ENCODE results near the gene FAF1. TPM values are rescaled to one million over a fixed set of nuclear protein-coding genes. Genes with fewer than 3 reads are reported as not detected.

FAF1 gene
- total and polyA plus RNA-seq, 2 of the 8 experiments (the other 6 are each of a cell fraction or from before 2014, with no cell fraction given) = 10.8 to 65.9 TPM

- H4K91ac ChIP-seq (replicated peaks; ENCODE audit: insufficient read length, low read length) = no peak overlapping the region
- H3K23me2 ChIP-seq (ENCODE audit: low read depth, low read length) = no peaks in the 10 kb centered on the region
- no peak overlapping the region for H2BK5ac ChIP-seq (ENCODE audit: low read depth, low read length)
- H3K4me1 ChIP-seq (replicated peaks in 1 of 4; ENCODE audit: control insufficient read depth in 3 of 4, insufficient read depth in 4 of 4, low read length in 3 of 4) = no peaks in the 10 kb centered on the region
- no peak overlapping the region for H3K4me3 ChIP-seq (ENCODE audit: extremely low read depth in 1 of 4, insufficient read depth in 2 of 4, low read depth in 3 of 4, low read length in 4 of 4)
- no peak overlapping the region for H4K8ac ChIP-seq (ENCODE audit: extremely low read depth, insufficient read depth, low read length)
- H3K79me2 ChIP-seq (ENCODE audit: control insufficient read depth in 1 of 2, insufficient read depth in 2 of 2, low read length in 2 of 2) = peaks cover 0 to 41% of the 10 kb centered on the region in 2 experiments; a peak in 3 of 4 replicates
- H3K4ac ChIP-seq (replicated peaks; ENCODE audit: insufficient read length, low read depth, low read length) = no peak overlapping the region
- H2BK12ac ChIP-seq (ENCODE audit: low read depth, low read length) = no peak overlapping the region
- no peaks in the 10 kb centered on the region for H4K20me1 ChIP-seq (replicated peaks in 1 of 2; ENCODE audit: control insufficient read depth in 1 of 2, insufficient read depth in 2 of 2, low read length in 2 of 2)
- no peak overlapping the region for H2BK120ac ChIP-seq (replicated peaks; ENCODE audit: low read depth, low read length)
- DNase-seq (ENCODE audit: low read depth in 1 of 2, low spot score in 2 of 2) = no peak
- no peaks in the 10 kb centered on the region for H3K27me3 ChIP-seq (replicated peaks in 1 of 4; ENCODE audit: control insufficient read depth in 3 of 4, extremely low read depth in 1 of 4, insufficient read depth in 3 of 4, low read length in 3 of 4)
- CTCF ChIA-PET (ENCODE audit: partially characterized antibody) = interaction anchor here (1.0 kb wide), 1 partner anchor 12 kb away, joined by 3 read pairs; no protein-coding TSS in a partner anchor
- H3K9me3 ChIP-seq (ENCODE audit: insufficient read depth in 2 of 2, low read depth in 1 of 2, low read length in 1 of 2) = peaks cover 5% of the 10 kb centered on the region in 2 experiments; a peak in 3 of 4 replicates
- FAIRE-seq = no peak
- no peak overlapping the region for H3K27ac ChIP-seq (ENCODE audit: low read depth, low read length)
- H3K79me1 ChIP-seq (ENCODE audit: low read depth, low read length) = no peaks in the 10 kb centered on the region
- no peak overlapping the region for H2BK20ac ChIP-seq (ENCODE audit: low read length)
- TF ChIP-seq TCF12 (IDR thresholded peaks at IDR 0.05; ENCODE audit: low read depth, low read length) = no peak
- TF ChIP-seq EGR1 (IDR thresholded peaks at IDR 0.05; ENCODE audit: borderline replicate concordance, low read depth, low read length) = no peak
- TF ChIP-seq SIX5 (IDR thresholded peaks at IDR 0.05; ENCODE audit: low read depth, low read length) = no peak
- TF ChIP-seq POLR2AphosphoS5 (IDR thresholded peaks at IDR 0.05; ENCODE audit: low read depth, low read length) = no peak
- no peak for TF ChIP-seq PHF8 (conservative IDR thresholded peaks at IDR 0.05; ENCODE audit: low read depth, low read length)
- TF ChIP-seq TAF7 (optimal IDR thresholded peaks at IDR 0.05; ENCODE audit: borderline replicate concordance, low read depth, low read length) = no peak
- no peak for TF ChIP-seq POU5F1 (IDR thresholded peaks at IDR 0.05; ENCODE audit: low read depth, low read length)
- TF ChIP-seq BRCA1 (IDR thresholded peaks at IDR 0.05; ENCODE audit: low read depth, low read length) = no peak
- H2AFZ ChIP-seq (ENCODE audit: low read length) = no peak overlapping the region
- H3K36me3 ChIP-seq (ENCODE audit: control insufficient read depth in 2 of 4, insufficient read depth in 4 of 4, low read length in 3 of 4) = no peaks in the 10 kb centered on the region
- no peak overlapping the region for H2AK5ac ChIP-seq (ENCODE audit: low read depth, low read length)
- H3K23ac ChIP-seq (ENCODE audit: insufficient read length) = no peak overlapping the region
- no peak overlapping the region for H3K14ac ChIP-seq (ENCODE audit: insufficient read length)
- H3K9ac ChIP-seq (replicated peaks in 1 of 4; ENCODE audit: extremely low read depth in 1 of 4, low read depth in 3 of 4, low read length in 3 of 4) = no peak overlapping the region
- no peak overlapping the region for H3K56ac ChIP-seq (replicated peaks; ENCODE audit: insufficient read length, low read depth, low read length)
- H3K4me2 ChIP-seq (ENCODE audit: insufficient read depth in 1 of 2, low read depth in 2 of 2, low read length in 2 of 2) = no peak overlapping the region
- 96% methylated on average over 4 of the region's 4 CpGs; no CpG with 5 or more reads in 1 of the 2 experiments for WGBS, 2 experiments (ENCODE audit: extremely low coverage in 1 of 2, insufficient coverage in 1 of 2, insufficient read length in 1 of 2, insufficient replicate concordance in 2 of 2, low coverage in 1 of 2, low lambda C conversion rate in 2 of 2, missing lambda C conversion rate in 1 of 2)
- H4K5ac ChIP-seq (ENCODE audit: insufficient read length, low read depth, low read length) = no peak overlapping the region
- H3K18ac ChIP-seq (ENCODE audit: extremely low read depth, low read length) = no peak overlapping the region
- H2BK15ac ChIP-seq (ENCODE audit: low read length) = no peak overlapping the region
- POLR2A ChIA-PET (ENCODE audit: partially characterized antibody) = no interaction called here
Measured at GRCh38 chr1:50860702-50861101, 99.4 kb downstream of the FAF1 start.

Measured in H1 (cell line).